NCI-H2227 treated with DMSO at 0.1 percent for 48 hours (cell line): ENCODE data around the gene NAV2.

Experiments
- DNase-seq: peaks from one replicate; lab custom pipeline; 2025; lab: John Stamatoyannopoulos, UW

The NAV2 gene

DNA sequence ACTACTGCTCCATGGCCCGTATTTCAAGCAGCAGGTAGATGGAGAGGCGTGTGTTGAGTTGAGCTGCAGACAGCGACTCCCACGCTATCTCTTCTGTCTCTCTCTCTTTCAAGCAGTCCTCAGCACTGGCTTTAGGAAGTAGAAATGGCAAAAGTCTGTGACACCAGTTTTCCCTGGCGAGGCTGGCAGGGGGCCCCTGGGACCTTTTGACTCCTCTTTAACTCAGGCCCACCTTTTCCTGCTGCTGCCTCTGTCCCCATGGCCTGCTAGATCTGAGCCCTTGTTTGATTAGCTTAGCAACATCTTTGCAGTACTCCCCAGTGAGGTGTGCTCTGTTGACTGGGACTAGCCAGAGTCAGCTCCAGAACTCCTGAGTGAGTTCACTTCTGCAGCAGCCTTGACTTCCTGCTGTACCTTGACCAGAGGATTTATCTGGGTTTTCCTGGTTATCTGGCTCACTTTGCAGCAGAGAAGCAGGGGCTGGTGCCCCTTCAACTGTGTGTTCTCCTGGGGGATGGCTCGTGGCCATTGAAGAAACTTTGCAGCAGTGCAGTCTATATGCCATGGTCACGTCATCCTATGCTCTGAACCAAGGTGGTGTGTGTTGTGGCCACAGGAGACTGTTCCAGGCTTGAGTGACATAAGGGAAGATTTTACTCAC is 263.8 kb downstream of the NAV2 start:
- no peak for DNase-seq

DNA sequence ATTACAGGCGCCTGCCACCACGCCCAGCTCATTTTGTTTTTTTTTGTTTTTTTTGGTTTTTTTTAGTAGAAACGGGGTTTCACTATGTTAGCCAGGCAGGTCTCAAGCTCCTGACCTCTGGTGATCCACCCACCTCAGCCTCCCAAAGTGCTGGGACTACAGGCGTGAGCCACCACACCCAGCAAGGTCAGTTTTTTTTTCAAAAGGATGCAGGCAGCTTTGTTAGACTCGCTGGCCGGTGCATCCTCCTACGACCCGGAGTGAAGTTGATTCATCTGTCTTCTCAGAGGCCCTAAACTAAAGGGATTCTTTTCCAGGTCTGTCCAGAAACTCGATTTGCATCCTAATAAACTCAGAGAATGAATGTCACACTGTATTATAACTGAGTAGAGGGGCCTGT is 265.3 kb downstream of the NAV2 start:
- no peak for DNase-seq

- no peak for DNase-seq
Measured at GRCh38 chr11:19978668-19979518, 266.3 kb downstream of the NAV2 start.

- DNase-seq, result no peak
Measured at GRCh38 chr11:19979519-19979845, 266.8 kb downstream of the NAV2 start.

- DNase-seq, result no peak
Measured at GRCh38 chr11:19980388-19980787, 267.8 kb downstream of the NAV2 start.

DNA sequence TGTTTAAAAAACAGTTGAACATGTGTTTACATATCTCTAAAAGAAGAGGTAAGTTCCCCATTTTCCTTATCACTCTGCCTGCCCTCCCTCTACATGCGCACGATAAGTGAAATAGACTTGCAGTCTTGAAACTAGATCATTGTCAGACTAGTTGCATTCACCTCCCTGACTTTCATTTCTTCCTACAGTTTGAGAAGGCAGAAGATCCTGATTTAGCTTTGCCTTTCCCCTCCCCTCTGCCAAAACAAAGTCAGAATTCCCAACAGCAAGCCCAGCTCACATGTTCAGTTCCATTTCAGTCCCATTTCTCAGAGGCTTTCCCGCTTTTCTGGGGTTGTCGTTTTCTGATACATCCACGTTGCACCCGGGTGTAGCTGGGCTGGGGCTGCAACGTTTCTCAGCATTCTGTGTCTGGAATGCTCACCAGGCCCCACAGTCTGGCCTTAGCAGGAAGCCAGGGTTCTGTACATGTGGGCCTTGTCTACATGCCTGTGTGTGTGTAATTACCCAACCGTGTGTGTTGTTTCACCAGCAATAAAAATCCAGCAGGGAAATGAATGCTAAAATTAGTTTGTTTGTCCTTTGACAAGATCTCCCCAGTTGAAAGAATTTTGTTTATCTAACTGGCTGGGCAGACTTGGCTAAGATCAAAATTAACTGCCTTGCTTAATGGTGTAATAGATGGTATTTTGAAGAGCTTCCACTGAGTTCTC is 268.5 kb downstream of the NAV2 start:
- no peak for DNase-seq

GRCh38 chr11:19982774-19983495 is 270.3 kb downstream of the NAV2 start:
- no peak for DNase-seq

GRCh38 chr11:19984048-19984742 is 271.6 kb downstream of the NAV2 start:
- no peak for DNase-seq

DNA sequence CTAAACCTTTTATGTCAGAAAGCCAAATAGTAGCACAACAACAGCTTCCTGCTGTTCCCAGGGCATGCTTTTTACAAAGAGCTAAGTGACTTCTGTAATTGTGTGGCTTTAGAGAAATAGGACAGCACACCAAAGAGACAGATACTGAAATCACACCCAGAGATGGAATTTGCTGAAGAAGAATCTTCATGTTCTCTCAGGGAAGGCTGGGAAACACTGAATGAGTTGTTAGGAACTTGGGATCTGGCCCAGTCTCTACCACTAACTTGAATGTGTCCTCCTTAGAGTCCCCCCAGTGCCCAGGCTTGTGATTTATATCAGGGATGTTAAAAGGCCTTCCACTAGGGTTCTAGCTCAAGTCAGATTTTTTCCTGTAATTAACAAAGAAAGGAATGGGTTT is 272.5 kb downstream of the NAV2 start:
- DNase-seq, result no peak

GRCh38 chr11:19987331-19987801 is 274.7 kb downstream of the NAV2 start:
- no peak for DNase-seq

DNA sequence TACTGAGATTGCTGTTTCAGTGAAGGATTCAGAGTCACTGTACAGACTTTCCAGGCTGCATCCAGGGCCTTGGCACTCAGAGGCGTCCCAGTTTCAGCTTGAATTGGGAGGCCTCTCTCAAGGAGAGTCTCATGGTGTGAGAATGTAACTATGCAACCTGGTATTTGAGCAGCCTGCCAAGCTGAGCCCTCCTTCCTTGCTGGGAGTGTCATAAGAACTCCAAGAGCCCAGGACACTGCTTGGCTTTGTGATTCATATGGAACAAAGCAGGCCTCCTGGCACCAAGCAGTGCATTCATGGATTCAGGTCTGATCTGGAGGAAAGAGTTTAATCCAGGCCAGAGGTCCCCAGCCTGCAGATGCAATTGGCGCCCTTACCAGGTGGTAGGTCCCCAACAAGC is 276.0 kb downstream of the NAV2 start:
- DNase-seq, result no peak

- no peak for DNase-seq
Measured at GRCh38 chr11:19989191-19989590, 276.6 kb downstream of the NAV2 start.

GRCh38 chr11:19992162-19992561 is 279.5 kb downstream of the NAV2 start:
- no peak for DNase-seq

DNA sequence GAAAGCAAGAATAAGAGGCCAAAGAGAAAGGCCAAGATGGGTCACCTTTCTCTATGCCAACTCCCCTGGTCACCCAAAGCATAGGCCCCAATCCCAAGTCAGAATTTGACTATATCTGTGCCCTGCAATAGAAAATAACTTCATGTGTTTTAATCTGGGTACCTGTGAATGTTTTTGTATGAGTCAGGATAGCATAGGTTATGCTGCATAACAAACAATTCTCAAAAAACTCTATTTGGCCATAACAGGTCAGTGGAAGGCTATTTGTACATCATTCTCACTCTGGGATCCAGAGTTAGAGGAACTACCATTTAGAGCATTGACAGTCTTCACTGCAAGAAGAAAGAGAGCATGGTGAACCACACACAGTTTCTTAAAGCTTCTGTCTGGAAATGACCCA is 280.4 kb downstream of the NAV2 start:
- no peak for DNase-seq

DNA sequence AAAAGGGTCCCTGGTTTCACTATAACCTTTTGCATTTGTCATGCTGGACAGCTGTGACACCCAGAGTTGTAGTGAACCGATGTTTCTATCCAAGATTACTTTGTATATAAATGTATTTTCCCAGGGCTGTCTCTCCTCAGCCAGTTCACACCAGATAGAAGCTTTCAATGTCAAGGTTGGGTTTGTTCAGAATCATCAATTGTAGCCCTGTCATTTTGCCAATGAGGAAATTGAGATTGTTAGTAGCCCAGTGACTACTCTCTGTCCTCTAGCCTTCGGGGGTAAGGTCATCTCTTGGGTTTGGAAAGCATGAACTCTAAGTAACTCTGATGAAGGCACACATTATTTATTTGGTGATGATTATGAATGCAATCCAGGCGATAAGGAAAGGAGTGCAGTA is 282.0 kb downstream of the NAV2 start:
- DNase-seq, result no peak

DNA sequence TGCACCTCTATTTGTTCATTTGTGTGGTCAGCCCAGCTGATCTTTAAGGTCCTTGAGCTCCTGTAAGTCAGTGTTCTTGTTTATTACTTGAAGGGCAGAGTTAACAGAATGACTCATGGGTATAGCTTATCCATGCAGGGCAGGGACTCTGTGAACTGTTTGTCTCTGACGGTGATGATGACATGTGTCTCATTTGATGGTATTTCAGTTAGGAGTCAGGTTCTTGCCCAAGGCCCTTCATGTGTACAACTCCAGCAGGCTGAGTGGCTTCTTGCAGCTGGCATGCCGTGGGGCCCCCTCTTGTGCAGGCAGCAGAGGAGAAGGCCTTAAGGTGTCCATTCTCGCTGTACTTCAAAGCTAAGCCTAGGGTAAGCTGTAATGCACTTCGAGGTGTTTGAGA is 282.5 kb downstream of the NAV2 start:
- no peak for DNase-seq

DNA sequence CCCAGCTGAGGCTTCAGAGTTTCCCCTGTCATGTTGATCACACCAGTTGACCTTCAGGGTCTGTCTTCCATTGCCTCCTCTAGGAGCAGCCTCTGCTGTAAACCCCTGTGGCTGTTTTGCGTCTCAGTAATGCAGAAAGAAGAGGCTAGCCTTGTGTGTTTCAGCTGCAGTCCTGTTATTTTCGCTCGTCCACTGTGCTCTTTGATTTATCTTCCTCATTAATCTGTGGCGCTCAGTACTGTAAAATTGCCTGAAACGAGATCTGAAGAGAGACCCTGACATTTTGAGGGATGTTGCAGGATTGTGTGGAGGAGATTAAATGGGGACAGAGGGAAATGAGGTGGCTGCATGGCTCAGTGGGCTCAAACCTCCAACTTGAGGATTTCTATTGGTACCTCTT is 283.9 kb downstream of the NAV2 start:
- DNase-seq, result no peak

GRCh38 chr11:20000022-20000350 is 287.3 kb downstream of the NAV2 start:
- DNase-seq, result peak; percentile 97

- DNase-seq, result peak; percentile 97
Measured at GRCh38 chr11:20000351-20001134, 287.9 kb downstream of the NAV2 start.

DNA sequence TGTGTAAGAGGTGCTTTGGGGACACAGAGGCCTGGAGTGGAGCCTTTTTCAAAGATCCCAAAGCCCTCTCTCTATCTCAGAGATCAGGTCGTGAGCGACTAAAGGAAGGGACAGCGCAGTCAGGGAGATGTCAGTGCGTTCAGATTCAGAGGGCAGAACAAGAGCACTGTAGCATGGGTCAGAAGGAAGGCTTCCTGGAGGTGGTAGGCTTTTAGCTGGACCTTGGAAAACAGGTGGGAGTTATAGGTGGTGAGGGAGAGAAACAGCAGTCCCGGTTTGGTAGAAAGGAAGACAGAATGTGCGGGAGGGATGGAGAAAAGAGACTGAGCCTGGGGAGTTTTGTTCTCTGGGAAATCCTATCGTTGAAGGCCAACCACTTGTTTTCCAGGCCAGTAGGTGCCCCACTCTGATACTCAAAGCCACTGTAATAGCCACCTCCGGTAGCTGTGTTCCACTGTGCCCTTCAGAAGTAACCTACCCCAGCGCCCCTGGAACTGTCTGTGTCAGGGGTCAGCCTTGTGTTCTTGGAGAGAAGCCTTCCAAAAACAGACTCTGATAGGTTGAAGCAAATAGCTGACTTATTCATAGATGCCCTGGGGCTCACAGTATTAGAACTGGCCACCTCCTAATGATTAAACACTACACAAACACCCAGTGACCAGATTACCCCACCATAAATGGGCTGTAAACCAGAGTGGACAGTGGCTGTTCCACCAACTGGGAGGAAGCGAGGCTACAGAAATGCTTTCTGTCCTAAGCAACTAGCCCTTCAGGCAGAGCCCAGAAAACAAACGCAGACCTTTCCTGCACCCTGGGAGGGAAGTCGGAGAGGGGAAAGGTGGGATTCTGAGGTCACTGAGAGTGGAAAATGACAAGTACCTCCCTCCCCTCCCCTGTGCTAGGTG is 289.9 kb downstream of the NAV2 start:
- no peak for DNase-seq
